H1 (cell line): ENCODE data around the gene KRTAP10-7. TPM values are rescaled to one million over a fixed set of nuclear protein-coding genes. Genes with fewer than 3 reads are reported as not detected.

Source experiments
- CTCF ChIA-PET: fragments of 300-600 bp; sonication (Branson Sonifier 250); formaldehyde crosslinking; loops from one replicate; lab custom pipeline; 2021; ENCODE audit not compliant: partially characterized antibody; lab: Charles Lee
- POLR2A ChIA-PET: fragments of 300-600 bp; sonication (Branson Sonifier 250); formaldehyde crosslinking; loops from one replicate; lab custom pipeline; 2021; ENCODE audit warnings: inconsistent platforms; ENCODE audit not compliant: partially characterized antibody; lab: Charles Lee
- DNase-seq, 2 experiments: peaks; one replicate each; pipeline versions ENCODE4 v3.0.0 to v3.0.0-alpha.2; 2010 to 2022; ENCODE audit warnings: low spot score in 2 of 2, low read depth in 1 of 2, mixed read lengths in 1 of 2
- FAIRE-seq: peaks from 2 replicates; lab custom pipeline; 2011; peaks lifted over from hg19 to GRCh38; lab: Jason Lieb, UNC
- H2AFZ ChIP-seq: 2 replicates; pipeline ENCODE4 v1.8.1; 2012; ENCODE audit warnings: low read length, inconsistent platforms
- H2AK5ac ChIP-seq: 2 replicates; pipeline ENCODE4 v1.6.1; 2013; ENCODE audit warnings: low read depth, low read length
- H2BK120ac ChIP-seq: replicated peaks from 2 replicates; pipeline ENCODE3; 2013; ENCODE audit warnings: low read depth, low read length, inconsistent platforms
- H2BK12ac ChIP-seq: 2 replicates; pipeline ENCODE4 v1.6.1; 2013; ENCODE audit warnings: low read depth, low read length
- H2BK15ac ChIP-seq: 2 replicates; pipeline ENCODE4 v1.6.1; 2013; ENCODE audit warnings: low read length
- H2BK20ac ChIP-seq: 2 replicates; pipeline ENCODE4 v1.6.1; 2013; ENCODE audit warnings: low read length
- H2BK5ac ChIP-seq: 2 replicates; pipeline ENCODE4 v1.6.1; 2013; ENCODE audit warnings: low read depth, low read length
- H3K14ac ChIP-seq: 2 replicates; pipeline ENCODE4 v1.6.1; 2013; ENCODE audit warnings: inconsistent platforms; ENCODE audit not compliant: insufficient read length
- H3K18ac ChIP-seq: 2 replicates; pipeline ENCODE4 v1.6.1; 2013; ENCODE audit warnings: low read length; ENCODE audit errors: extremely low read depth
- H3K23ac ChIP-seq: 2 replicates; pipeline ENCODE4 v1.6.1; 2013; ENCODE audit warnings: inconsistent platforms; ENCODE audit not compliant: insufficient read length
- H3K23me2 ChIP-seq: 2 replicates; pipeline ENCODE4 v1.6.1; 2013; ENCODE audit warnings: low read depth, low read length
- H3K27ac ChIP-seq: 2 replicates; pipeline ENCODE4 v1.6.1; 2011; ENCODE audit warnings: low read depth, low read length, inconsistent platforms
- H3K27me3 ChIP-seq, 4 experiments: replicated peaks in 1 of 4; 1 replicate in 1 of 4; 2 replicates in 3 of 4; pipeline versions ENCODE4 v1.6.1 to v1.8.1; 2011 to 2013; ENCODE audit warnings: low read length in 3 of 4, mild to moderate bottlenecking in 3 of 4, inconsistent platforms in 2 of 4, mixed read lengths in 2 of 4, moderate library complexity in 1 of 4; ENCODE audit not compliant: control insufficient read depth in 3 of 4, insufficient read depth in 3 of 4; ENCODE audit errors: extremely low read depth in 1 of 4
- H3K36me3 ChIP-seq, 4 experiments: 2 replicates each; pipeline versions ENCODE4 v1.6.1 to v1.8.1; 2011 to 2013; ENCODE audit warnings: mild to moderate bottlenecking in 4 of 4, low read length in 3 of 4, moderate library complexity in 2 of 4, control low read depth in 1 of 4, inconsistent platforms in 1 of 4; ENCODE audit not compliant: insufficient read depth in 4 of 4, control insufficient read depth in 2 of 4
- H3K4ac ChIP-seq: replicated peaks from 2 replicates; pipeline ENCODE3; 2013; ENCODE audit warnings: low read length, low read depth, mixed read lengths, inconsistent platforms; ENCODE audit not compliant: insufficient read length
- H3K4me1 ChIP-seq, 4 experiments: replicated peaks in 1 of 4; 1 replicate in 1 of 4; 2 replicates in 3 of 4; pipeline versions ENCODE4 v1.6.1 to v1.8.1; 2011 to 2013; ENCODE audit warnings: low read length in 3 of 4, inconsistent platforms in 2 of 4, mixed read lengths in 1 of 4; ENCODE audit not compliant: insufficient read depth in 4 of 4, control insufficient read depth in 3 of 4
- H3K4me2 ChIP-seq, 2 experiments: 2 replicates each; pipeline versions ENCODE4 v1.6.1 to v1.8.1; 2011 to 2013; ENCODE audit warnings: low read depth in 2 of 2, low read length in 2 of 2, control low read depth in 1 of 2, inconsistent platforms in 1 of 2, mild to moderate bottlenecking in 1 of 2; ENCODE audit not compliant: insufficient read depth in 1 of 2
- H3K4me3 ChIP-seq, 4 experiments: fragments of 200-600, 300-600 bp in 1 of 4; sonication (generic), shearing (Covaris generic), sonication (Bioruptor Twin) in 1 of 4; 2 replicates each; pipeline versions ENCODE4 v1.5.1 to v1.8.1; 2011 to 2016; ENCODE audit warnings: low read length in 4 of 4, low read depth in 3 of 4, control low read depth in 2 of 4, inconsistent platforms in 2 of 4, mild to moderate bottlenecking in 2 of 4, mixed read lengths in 1 of 4, moderate library complexity in 1 of 4; ENCODE audit not compliant: insufficient read depth in 2 of 4; ENCODE audit errors: extremely low read depth in 1 of 4
- H3K56ac ChIP-seq: replicated peaks from 2 replicates; pipeline ENCODE3; 2013; ENCODE audit warnings: low read depth, mild to moderate bottlenecking, mixed read lengths, low read length, inconsistent platforms; ENCODE audit not compliant: insufficient read length
- H3K79me1 ChIP-seq: 2 replicates; pipeline ENCODE4 v1.6.1; 2013; ENCODE audit warnings: low read depth, low read length, control low read depth
- H3K79me2 ChIP-seq, 2 experiments: 2 replicates each; pipeline versions ENCODE4 v1.6.1 to v1.8.1; 2012 to 2013; ENCODE audit warnings: low read length in 2 of 2, mild to moderate bottlenecking in 2 of 2, inconsistent platforms in 1 of 2; ENCODE audit not compliant: insufficient read depth in 2 of 2, control insufficient read depth in 1 of 2
- H3K9ac ChIP-seq, 4 experiments: replicated peaks in 1 of 4; 1 replicate in 1 of 4; 2 replicates in 3 of 4; pipeline versions ENCODE4 v1.6.1 to v1.8.1; 2011 to 2013; ENCODE audit warnings: low read depth in 3 of 4, low read length in 3 of 4, control low read depth in 2 of 4, mild to moderate bottlenecking in 2 of 4, moderate library complexity in 2 of 4, inconsistent platforms in 1 of 4; ENCODE audit errors: extremely low read depth in 1 of 4
- H3K9me3 ChIP-seq, 2 experiments: 2 replicates each; pipeline versions ENCODE4 v1.6.1 to v1.8.1; 2012 to 2013; ENCODE audit warnings: mild to moderate bottlenecking in 2 of 2, moderate library complexity in 2 of 2, control low read depth in 1 of 2, inconsistent platforms in 1 of 2, low read depth in 1 of 2, low read length in 1 of 2, mixed read lengths in 1 of 2; ENCODE audit not compliant: insufficient read depth in 2 of 2
- H4K20me1 ChIP-seq, 2 experiments: replicated peaks in 1 of 2; 2 replicates each; pipeline versions ENCODE3 to v1.8.1; 2011 to 2013; ENCODE audit warnings: inconsistent platforms in 2 of 2, low read length in 2 of 2, mild to moderate bottlenecking in 1 of 2; ENCODE audit not compliant: insufficient read depth in 2 of 2, control insufficient read depth in 1 of 2
- H4K5ac ChIP-seq: 2 replicates; pipeline ENCODE4 v1.6.1; 2013; ENCODE audit warnings: low read length, low read depth, mixed read lengths, inconsistent platforms; ENCODE audit not compliant: insufficient read length
- H4K8ac ChIP-seq: 2 replicates; pipeline ENCODE4 v1.8.0; 2013; ENCODE audit warnings: mild to moderate bottlenecking, moderate library complexity, low read length, inconsistent platforms; ENCODE audit not compliant: insufficient read depth; ENCODE audit errors: extremely low read depth
- H4K91ac ChIP-seq: replicated peaks from 2 replicates; pipeline ENCODE3; 2013; ENCODE audit warnings: low read length, mixed read lengths, inconsistent platforms; ENCODE audit not compliant: insufficient read length
- CHD2 ChIP-seq: IDR thresholded peaks from 2 replicates; pipeline ENCODE4 v1.6.1; 2012; ENCODE audit warnings: low read length, improper control_type of control experiment
- KDM5A ChIP-seq: fragments of 200-600 bp; IDR thresholded peaks from 2 replicates; pipeline ENCODE4 v1.7.1; 2012; ENCODE audit warnings: mild to moderate bottlenecking, low read length, inconsistent platforms, mixed read lengths
- MAFK ChIP-seq: IDR thresholded peaks from 2 replicates; pipeline ENCODE4 v1.6.1; 2012; ENCODE audit warnings: low read depth, mild to moderate bottlenecking, improper control_type of control experiment, low read length
- NANOG ChIP-seq: IDR thresholded peaks from 2 replicates; pipeline ENCODE4 v1.6.1; 2011; ENCODE audit warnings: low read length, low read depth, mild to moderate bottlenecking, inconsistent platforms; ENCODE audit not compliant: insufficient read depth, poor library complexity, severe bottlenecking
- NRF1 ChIP-seq: IDR thresholded peaks from 2 replicates; pipeline ENCODE4 v1.6.1; 2011; ENCODE audit warnings: mild to moderate bottlenecking, low read depth, low read length, improper control_type of control experiment
- RAD21 ChIP-seq, 2 experiments: IDR thresholded peaks in 1 of 2; conservative IDR thresholded peaks in 1 of 2; 2 replicates each; pipeline ENCODE4 v1.6.1; 2011; ENCODE audit warnings: low read depth in 2 of 2, low read length in 2 of 2, improper control_type of control experiment in 1 of 2, inconsistent platforms in 1 of 2, mild to moderate bottlenecking in 1 of 2, moderate library complexity in 1 of 2
- RBBP5 ChIP-seq: IDR thresholded peaks from 2 replicates; pipeline ENCODE4 v1.7.1; 2012; ENCODE audit warnings: low read depth, mild to moderate bottlenecking, inconsistent platforms, low read length, moderate library complexity, borderline replicate concordance
- SP4 ChIP-seq: IDR thresholded peaks from 2 replicates; pipeline ENCODE4 v1.6.1; 2012; ENCODE audit warnings: low read length, inconsistent platforms
- TAF7 ChIP-seq: optimal IDR thresholded peaks from 2 replicates; pipeline ENCODE3; 2011; ENCODE audit warnings: low read depth, mild to moderate bottlenecking, inconsistent platforms, low read length, moderate library complexity, borderline replicate concordance
- YY1 ChIP-seq: IDR thresholded peaks from 2 replicates; pipeline ENCODE4 v1.6.1; 2011; ENCODE audit warnings: low read depth, mild to moderate bottlenecking, low read length
- WGBS, 2 experiments: shearing (Covaris generic) in 1 of 2; methylation state at CpG; one replicate each; pipeline versions ENCODE4 v1.1.6 to v1.1.7; 2013 to 2015; ENCODE audit warnings: low lambda C conversion rate in 2 of 2, mixed read lengths in 2 of 2, inconsistent platforms in 1 of 2, low coverage in 1 of 2, missing lambda C conversion rate in 1 of 2; ENCODE audit not compliant: insufficient replicate concordance in 2 of 2, insufficient coverage in 1 of 2, insufficient read length in 1 of 2; ENCODE audit errors: extremely low coverage in 1 of 2, missing lambda C conversion rate in 1 of 2; 5-methylcytosine and 5-hydroxymethylcytosine counted together
- polyA plus RNA-seq, 7 experiments: library from polyadenylated mRNA; depleted of rRNA in 3 of 7; stranded (reverse) in 5 of 7; unstranded in 2 of 7; fragments of >200 nt in 5 of 7; fragments of 200-250 nt in 2 of 7; gene quantifications; 1 replicate in 5 of 7; 2 replicates in 1 of 7; 4 replicates in 1 of 7; pipeline versions ENCODE4 v1.2.1 to v1.2.3, GENCODE V29; 2011 to 2013; ENCODE audit warnings: missing spikeins in 2 of 7, mixed read lengths in 2 of 7
- total RNA-seq: library from RNA; stranded (reverse); fragmentation: NEBNext Ultra II Directional; extraction: Animal tissue kit (Norgen Biotek cat#: 25700); gene quantifications from 2 replicates; pipeline ENCODE4 v1.2.1, GENCODE V29; 2021

The KRTAP10-7 gene
- total and polyA plus RNA-seq, 2 of the 8 experiments (the other 6 are each of a cell fraction or from before 2014, with no cell fraction given), result not detected

- WGBS, 2 experiments, result 85% methylated on average over 6 of the region's 6 CpGs; no CpG with 5 or more reads in 1 of the 2 experiments
- no peak for FAIRE-seq
Observed at GRCh38 chr21:44552136-44552535, 48.3 kb upstream of the KRTAP10-7 start.

More at GRCh38 chr21:44552136-44552535, 48.3 kb upstream of the KRTAP10-7 start:
- no peak overlapping the region for H2BK15ac ChIP-seq
- peak overlapping the region; percentile 72 for H2BK120ac ChIP-seq
- H3K9me3 ChIP-seq, result no peaks in the 10 kb centered on the region
- no peak overlapping the region for H4K8ac ChIP-seq
- H4K5ac ChIP-seq, result no peak overlapping the region
- no peak overlapping the region for H3K4me3 ChIP-seq
- no peak overlapping the region for H3K27ac ChIP-seq
- no peak overlapping the region for H3K14ac ChIP-seq
- H3K36me3 ChIP-seq, result no peaks in the 10 kb centered on the region
- no peaks in the 10 kb centered on the region for H3K23me2 ChIP-seq
- peak overlapping the region; percentile 66; the same call in 1 of the 2 replicates for H2BK5ac ChIP-seq
- H3K79me1 ChIP-seq, result no peaks in the 10 kb centered on the region
- H3K27me3 ChIP-seq, result no peaks in the 10 kb centered on the region
- H3K4me1 ChIP-seq, result peaks cover 9 to 35% (median 17%) of the 10 kb centered on the region in 4 experiments
- POLR2A ChIA-PET, result interaction anchor here (1.1 to 1.7 kb wide), 3 partner anchors 11 to 50 kb away, joined by 3 to 5 read pairs (median 3); no protein-coding TSS in a partner anchor
- H4K91ac ChIP-seq, result peak overlapping the region; percentile 93
- H2BK20ac ChIP-seq, result peak overlapping the region; percentile 98; the same call in 1 of the 2 replicates
- H3K18ac ChIP-seq, result peak overlapping the region; percentile 83
- no peaks in the 10 kb centered on the region for H3K79me2 ChIP-seq
- H2AK5ac ChIP-seq, result peak overlapping the region; percentile 9; the same call in 1 of the 2 replicates
- TF ChIP-seq MAFK, result no peak
- TF ChIP-seq NRF1, result no peak
- TF ChIP-seq RBBP5, result no peak
- no peak for TF ChIP-seq TAF7
- TF ChIP-seq SP4, result no peak
- TF ChIP-seq CHD2, result no peak
- TF ChIP-seq YY1, result no peak
- TF ChIP-seq RAD21 (IDR thresholded peaks at IDR 0.05 in 1 of 2, conservative IDR thresholded peaks at IDR 0.05 in 1 of 2; ENCODE audit: low read depth in 2 of 2, low read length in 2 of 2), result no peak
- TF ChIP-seq KDM5A, result no peak
- TF ChIP-seq NANOG, result no peak
- TF ChIP-seq, all 59 proteins: peak for 0
- Histone ChIP-seq H3K4me2 (no peak overlapping the region), H4K20me1 (no peaks in the 10 kb centered on the region), H3K23ac (no peak overlapping the region), H2BK12ac (peak overlapping the region; percentile 95; the same call in 1 of the 2 replicates), H3K56ac (no peak overlapping the region), H2AFZ (no peak overlapping the region), H3K9ac (no peak overlapping the region), H3K4ac (peak overlapping the region; percentile 71)
- CTCF ChIA-PET, result interaction anchor here (0.8 to 1.4 kb wide), 2 partner anchors 19 to 234 kb away, joined by 3 read pairs; no protein-coding TSS in a partner anchor
- peak in 1 of 2 experiments; percentile 42 for DNase-seq
